ENCODE results near the gene ETV1.

ETV1 gene

DNA sequence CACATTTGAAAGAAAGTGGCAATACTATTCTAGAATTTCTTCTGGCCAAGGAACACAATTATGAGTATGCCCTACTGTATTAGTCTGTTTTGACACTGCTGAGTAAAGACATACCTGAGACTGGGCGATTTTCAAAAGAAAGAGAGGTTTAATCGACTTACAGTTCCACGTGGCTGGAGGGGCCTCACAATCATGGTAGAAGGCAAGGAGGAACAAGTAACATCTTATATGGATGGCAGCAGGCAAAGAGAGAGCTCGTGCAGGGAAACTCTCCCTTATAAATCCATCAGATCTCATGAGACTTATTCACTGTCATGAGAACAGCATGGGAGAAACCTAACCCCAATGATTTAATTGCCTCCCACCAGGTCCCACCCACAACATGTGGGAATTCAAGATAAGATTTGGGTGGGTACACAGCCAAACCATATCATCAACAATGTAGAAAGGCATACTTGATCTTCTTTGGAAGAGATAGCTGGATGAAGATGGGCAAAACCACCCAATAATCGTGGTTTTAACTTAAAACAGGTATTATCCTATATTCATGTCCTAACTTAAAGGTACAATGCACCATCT lies 113.9 kb downstream of the ETV1 start:
- no peak for DNase-seq

- no peak for DNase-seq
Measured at GRCh38 chr7:13874783-13875182, 114.7 kb downstream of the ETV1 start.

DNA sequence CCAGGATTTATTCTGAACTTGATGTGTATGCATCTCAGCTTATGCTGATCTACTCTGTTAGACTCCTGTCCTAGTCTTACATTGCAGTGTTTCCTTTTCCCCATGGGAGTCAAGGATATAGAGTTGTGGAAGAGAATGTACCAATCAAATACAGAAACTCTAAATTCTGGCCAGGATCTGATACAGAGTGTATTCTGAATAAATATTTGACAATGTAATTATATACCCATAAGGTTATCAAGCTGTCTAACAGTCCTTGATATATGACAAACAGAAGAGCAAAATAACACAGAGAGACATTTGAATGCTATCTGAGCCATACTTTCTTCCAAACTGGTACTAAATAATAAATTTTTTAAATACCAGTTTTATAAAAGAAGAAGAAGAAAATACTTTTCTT lies 116.8 kb downstream of the ETV1 start:
- DNase-seq: peak; percentile 65

- DNase-seq: no peak
Measured at GRCh38 chr7:13871008-13871407, 118.5 kb downstream of the ETV1 start.

DNA sequence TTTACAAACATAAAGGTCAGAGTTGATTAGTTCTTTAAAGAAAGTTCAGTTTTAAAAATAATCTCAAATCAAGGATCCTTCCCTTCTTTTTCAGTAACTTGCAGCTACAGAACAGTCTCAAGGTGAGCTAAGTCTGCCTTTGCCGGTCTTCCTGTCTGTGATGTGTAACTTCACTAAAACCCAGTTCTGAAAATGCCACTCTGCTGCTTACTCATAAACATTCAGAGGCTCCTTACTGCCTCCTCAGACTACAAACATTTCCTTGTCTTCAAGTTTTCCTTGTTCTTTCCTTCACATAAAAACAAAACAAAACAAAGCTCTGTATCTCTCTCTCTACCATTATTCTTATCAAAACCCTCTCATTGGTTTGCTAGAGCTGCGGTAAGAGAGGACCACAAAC lies 128.7 kb downstream of the ETV1 start:
- no peak for DNase-seq

GRCh38 chr7:13856012-13856411 lies 133.5 kb downstream of the ETV1 start:
- DNase-seq: no peak

GRCh38 chr7:13852281-13852968 lies 137.0 kb downstream of the ETV1 start:
- DNase-seq: no peak

GRCh38 chr7:13851736-13852135 lies 137.7 kb downstream of the ETV1 start:
- DNase-seq: no peak

- DNase-seq: no peak
Measured at GRCh38 chr7:13850185-13850752, 139.2 kb downstream of the ETV1 start.

DNA sequence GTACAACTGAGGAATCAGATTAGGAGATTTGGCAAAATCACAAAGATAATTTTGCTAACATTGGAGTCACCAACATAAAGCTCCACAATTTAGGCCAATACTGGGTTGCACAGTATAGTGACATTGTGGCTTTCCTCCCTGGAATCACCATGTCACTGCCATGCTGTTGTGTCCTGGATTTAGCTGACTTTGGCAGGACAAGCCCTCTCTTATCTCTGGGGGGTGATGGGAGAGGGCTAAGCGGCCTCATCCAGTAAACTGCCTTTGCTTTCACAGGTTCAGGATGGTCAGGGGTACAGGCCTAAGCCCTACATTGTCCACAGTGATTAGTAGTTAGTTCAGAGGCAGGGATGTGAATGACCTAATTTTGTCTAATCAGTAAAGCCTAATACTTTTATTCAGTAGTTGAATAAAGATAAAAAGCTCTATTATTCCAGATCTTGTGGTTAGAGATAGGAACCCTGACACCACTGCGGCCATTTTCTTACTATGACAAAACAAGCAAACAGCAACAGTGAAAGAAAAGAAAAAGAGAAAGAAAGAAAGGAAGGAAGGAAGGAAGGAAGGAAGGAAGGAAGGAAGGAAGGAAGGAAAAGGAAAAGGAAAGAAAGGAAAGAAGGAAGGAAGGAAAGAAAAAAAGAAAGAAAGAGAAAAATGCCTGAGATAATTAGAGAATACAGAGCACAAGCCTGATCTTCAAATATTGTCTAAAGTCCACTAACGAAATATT lies 140.1 kb downstream of the ETV1 start:
- no peak for DNase-seq

GRCh38 chr7:13848681-13849131 lies 140.8 kb downstream of the ETV1 start:
- DNase-seq: no peak

GRCh38 chr7:13846386-13846785 lies 143.1 kb downstream of the ETV1 start:
- DNase-seq: no peak

DNA sequence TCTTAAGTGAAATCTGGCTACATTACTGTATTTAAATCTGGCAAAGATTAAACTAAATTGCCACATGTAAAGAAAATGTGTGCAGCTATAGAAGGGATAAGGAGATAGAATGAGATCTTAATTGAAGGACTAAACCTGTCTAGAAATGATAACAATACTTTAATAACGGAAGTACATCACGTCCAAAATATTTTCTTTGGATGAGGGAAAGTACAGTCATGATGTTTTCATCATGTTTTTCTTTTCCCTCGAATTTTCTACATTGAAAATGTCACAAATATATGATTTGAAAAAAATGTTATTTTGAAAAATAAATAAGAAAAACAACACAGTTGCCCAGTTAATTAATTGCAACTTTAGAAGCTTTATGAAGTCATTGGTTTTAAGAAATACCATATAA lies 143.9 kb downstream of the ETV1 start:
- DNase-seq: no peak

GRCh38 chr7:13844954-13845353 lies 144.5 kb downstream of the ETV1 start:
- peak; percentile 56 for DNase-seq

GRCh38 chr7:13841284-13841683 lies 148.2 kb downstream of the ETV1 start:
- no peak for DNase-seq
